ENCODE results near the gene STXBP5L. TPM values are rescaled to one million over a fixed set of nuclear protein-coding genes. Genes with fewer than 3 reads are reported as not detected.

The STXBP5L gene
- total RNA-seq, 2 donors from 2014 or later: 0.97 to 3.6 TPM

DNA sequence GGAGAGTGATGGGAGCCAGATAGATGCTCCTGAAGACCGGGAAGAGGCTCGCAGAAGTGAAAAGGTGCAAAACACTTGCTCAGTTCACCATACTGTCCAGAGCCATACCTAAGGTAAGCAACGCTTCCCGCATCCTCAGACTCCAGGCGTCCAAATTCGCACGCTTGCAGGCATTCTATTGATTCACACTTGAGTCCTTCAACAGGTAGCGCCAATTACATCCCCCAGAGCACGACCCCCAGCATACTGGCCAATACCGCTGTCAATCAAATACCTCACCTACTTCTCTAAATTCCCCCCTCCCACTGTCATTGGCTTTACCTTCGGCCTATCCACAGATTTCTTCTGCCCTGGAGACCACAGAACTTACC lies 361 bp upstream of the STXBP5L start:
- Histone ChIP-seq H3K9me3 (ENCODE audit: control insufficient read depth, low read length) (peaks cover 5% of the 10 kb centered on the region), H3K36me3 (ENCODE audit: control insufficient read depth, insufficient read depth, low read length) (no peaks in the 10 kb centered on the region), H3K4me1 (ENCODE audit: control insufficient read depth, insufficient read depth, low read length) (no peaks in the 10 kb centered on the region), H3K9ac (ENCODE audit: extremely low read depth, low read length, poor library complexity, severe bottlenecking) (no peak overlapping the region), H3K4me3 (ENCODE audit: low read length) (peak overlapping the region; percentile 77), H3K27ac (ENCODE audit: low read depth, low read length) (no peak overlapping the region), H3K27me3 (ENCODE audit: control insufficient read depth, insufficient read depth, low read length, poor library complexity, severe bottlenecking) (peaks cover 34% of the 10 kb centered on the region)
- no peak for DNase-seq
- Mint-ChIP-seq H3K27ac (no peak overlapping the region), H3K36me3 (ENCODE audit: low read depth) (no peaks in the 10 kb centered on the region), H3K4me3 (peak overlapping the region; percentile 71), H3K27me3 (ENCODE audit: insufficient read depth) (peaks cover 44% of the 10 kb centered on the region), H3K9me3 (peaks cover 1% of the 10 kb centered on the region), H3K4me1 (peaks cover 12% of the 10 kb centered on the region)
- TF ChIP-seq, protein P1, sequence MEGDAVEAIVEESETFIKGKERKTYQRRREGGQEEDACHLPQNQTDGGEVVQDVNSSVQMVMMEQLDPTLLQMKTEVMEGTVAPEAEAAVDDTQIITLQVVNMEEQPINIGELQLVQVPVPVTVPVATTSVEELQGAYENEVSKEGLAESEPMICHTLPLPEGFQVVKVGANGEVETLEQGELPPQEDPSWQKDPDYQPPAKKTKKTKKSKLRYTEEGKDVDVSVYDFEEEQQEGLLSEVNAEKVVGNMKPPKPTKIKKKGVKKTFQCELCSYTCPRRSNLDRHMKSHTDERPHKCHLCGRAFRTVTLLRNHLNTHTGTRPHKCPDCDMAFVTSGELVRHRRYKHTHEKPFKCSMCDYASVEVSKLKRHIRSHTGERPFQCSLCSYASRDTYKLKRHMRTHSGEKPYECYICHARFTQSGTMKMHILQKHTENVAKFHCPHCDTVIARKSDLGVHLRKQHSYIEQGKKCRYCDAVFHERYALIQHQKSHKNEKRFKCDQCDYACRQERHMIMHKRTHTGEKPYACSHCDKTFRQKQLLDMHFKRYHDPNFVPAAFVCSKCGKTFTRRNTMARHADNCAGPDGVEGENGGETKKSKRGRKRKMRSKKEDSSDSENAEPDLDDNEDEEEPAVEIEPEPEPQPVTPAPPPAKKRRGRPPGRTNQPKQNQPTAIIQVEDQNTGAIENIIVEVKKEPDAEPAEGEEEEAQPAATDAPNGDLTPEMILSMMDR (conservative IDR thresholded peaks at IDR 0.05): no peak
- 5 to 6% methylated on average over 8 to 11 of the region's 11 CpGs for WGBS, 2 experiments (ENCODE audit: insufficient coverage in 1 of 2, insufficient read length in 1 of 2)

DNA sequence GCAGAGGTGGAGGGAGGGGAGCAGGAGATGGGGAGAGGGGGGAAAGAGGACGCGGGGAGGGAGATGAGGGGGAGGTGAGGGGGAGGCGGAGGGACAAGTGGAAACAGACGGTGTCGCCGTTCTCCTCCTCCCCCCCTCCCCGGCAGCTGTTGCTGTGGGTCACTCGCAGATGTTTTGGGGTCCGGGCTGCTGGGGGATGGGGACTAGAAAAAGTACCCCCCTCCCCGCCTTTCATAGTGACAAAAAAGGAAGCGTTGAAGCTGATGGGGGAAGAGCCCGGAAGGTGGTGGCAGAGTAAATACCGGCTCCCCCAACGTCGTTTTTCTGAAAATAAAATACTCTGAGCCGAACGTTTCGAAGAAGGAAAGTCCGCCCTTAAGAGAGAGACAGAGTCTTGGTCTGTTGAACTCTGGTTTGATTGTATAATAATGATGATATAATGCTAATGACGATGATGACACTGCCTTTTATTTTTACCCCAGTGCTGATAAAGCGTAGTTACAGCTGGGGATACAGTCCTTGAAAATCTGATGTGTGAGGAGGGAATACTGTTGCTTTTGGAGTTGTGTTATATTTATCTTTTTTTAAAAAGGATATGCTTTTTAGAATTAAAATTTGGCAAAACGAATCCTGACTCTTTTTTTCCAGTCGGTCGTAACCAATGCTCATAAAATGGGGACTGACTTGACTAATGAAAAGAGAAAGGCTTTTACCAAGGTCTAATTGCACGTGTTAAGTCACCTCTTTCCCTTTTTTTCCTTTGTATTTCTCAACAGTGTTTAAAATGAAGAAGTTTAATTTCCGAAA lies 993 bp downstream of the STXBP5L start:
- peak overlapping the region; percentile 0 for H3K9ac ChIP-seq (ENCODE audit: extremely low read depth, low read length, poor library complexity, severe bottlenecking)
- H3K27ac ChIP-seq (ENCODE audit: low read depth, low read length): no peak overlapping the region
- H3K4me3 ChIP-seq (ENCODE audit: low read length): peak overlapping the region; percentile 84
- peaks cover 12% of the 10 kb centered on the region for H3K4me1 Mint-ChIP-seq
- 3 to 7% methylated on average over 9 to 19 of the region's 26 CpGs for WGBS, 2 experiments (ENCODE audit: insufficient coverage in 1 of 2, insufficient read length in 1 of 2)
- no peaks in the 10 kb centered on the region for H3K4me1 ChIP-seq (ENCODE audit: control insufficient read depth, insufficient read depth, low read length)
- H3K27me3 ChIP-seq (ENCODE audit: control insufficient read depth, insufficient read depth, low read length, poor library complexity, severe bottlenecking): peaks cover 39% of the 10 kb centered on the region
- no peaks in the 10 kb centered on the region for H3K36me3 Mint-ChIP-seq (ENCODE audit: low read depth)
- no peaks in the 10 kb centered on the region for H3K9me3 ChIP-seq (ENCODE audit: control insufficient read depth, low read length)
- H3K27me3 Mint-ChIP-seq (ENCODE audit: insufficient read depth): peaks cover 49% of the 10 kb centered on the region
- H3K9me3 Mint-ChIP-seq: no peaks in the 10 kb centered on the region
- H3K36me3 ChIP-seq (ENCODE audit: control insufficient read depth, insufficient read depth, low read length): no peaks in the 10 kb centered on the region
- DNase-seq: no peak
- TF ChIP-seq, protein P1 (conservative IDR thresholded peaks at IDR 0.05): no peak
- H3K27ac Mint-ChIP-seq: no peak overlapping the region
- H3K4me3 Mint-ChIP-seq: peak overlapping the region; percentile 71

DNA sequence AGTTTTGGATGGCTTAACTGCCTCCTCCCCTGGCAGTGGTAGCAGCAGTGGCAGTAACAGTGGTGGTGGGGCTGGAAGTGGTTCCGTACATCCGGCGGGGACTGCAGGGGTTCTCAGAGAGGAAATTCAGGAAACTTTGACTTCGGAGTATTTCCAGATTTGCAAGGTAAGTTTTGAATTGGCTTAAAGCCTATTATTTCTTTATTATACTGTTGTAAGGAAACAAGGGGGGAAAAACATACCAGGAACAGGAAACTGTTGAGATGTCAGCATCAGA lies 1.5 kb downstream of the STXBP5L start:
- peak; percentile 57 for DNase-seq
- Histone ChIP-seq H3K9ac (ENCODE audit: extremely low read depth, low read length, poor library complexity, severe bottlenecking) (no peak overlapping the region), H3K27ac (ENCODE audit: low read depth, low read length) (no peak overlapping the region), H3K4me1 (ENCODE audit: control insufficient read depth, insufficient read depth, low read length) (no peaks in the 10 kb centered on the region), H3K9me3 (ENCODE audit: control insufficient read depth, low read length) (no peaks in the 10 kb centered on the region), H3K4me3 (ENCODE audit: low read length) (peak overlapping the region; percentile 84), H3K36me3 (ENCODE audit: control insufficient read depth, insufficient read depth, low read length) (no peaks in the 10 kb centered on the region), H3K27me3 (ENCODE audit: control insufficient read depth, insufficient read depth, low read length, poor library complexity, severe bottlenecking) (peaks cover 39% of the 10 kb centered on the region)
- Mint-ChIP-seq H3K36me3 (ENCODE audit: low read depth) (no peaks in the 10 kb centered on the region), H3K27ac (no peak overlapping the region), H3K27me3 (ENCODE audit: insufficient read depth) (peaks cover 46% of the 10 kb centered on the region), H3K9me3 (no peaks in the 10 kb centered on the region), H3K4me1 (peaks cover 12% of the 10 kb centered on the region), H3K4me3 (peak overlapping the region; percentile 71)
- 15% methylated on average over 4 of the region's 4 CpGs; no CpG with 5 or more reads in 1 of the 2 experiments for WGBS, 2 experiments (ENCODE audit: insufficient coverage in 1 of 2, insufficient read length in 1 of 2)
- TF ChIP-seq, protein P1 (conservative IDR thresholded peaks at IDR 0.05): no peak
